SK-N-SH treated with all-trans-retinoic acid at 6 μM for 48 hours (cell line): ENCODE data around the gene KPNA5.

ENCODE experiments used
- ISL1 ChIP-seq: fragments of 250-450 bp; sonication (Bioruptor Pico); IDR thresholded peaks from 2 replicates; pipeline ENCODE4 v2.1.2; 2022; ENCODE audit warnings: mild to moderate bottlenecking, moderate library complexity
- TOX ChIP-seq: fragments of 250-450 bp; sonication (Bioruptor Pico); IDR thresholded peaks from 2 replicates; pipeline ENCODE4 v1.8.0; 2021; ENCODE audit warnings: mild to moderate bottlenecking, moderate library complexity, borderline replicate concordance
- TF ChIP-seq, protein P1 (sequence below): fragments of 250-450 bp; sonication (Bioruptor Pico); IDR thresholded peaks from 2 replicates; pipeline ENCODE4 v1.5.1; 2020; ENCODE audit warnings: low read depth, mild to moderate bottlenecking, moderate library complexity

DNA sequence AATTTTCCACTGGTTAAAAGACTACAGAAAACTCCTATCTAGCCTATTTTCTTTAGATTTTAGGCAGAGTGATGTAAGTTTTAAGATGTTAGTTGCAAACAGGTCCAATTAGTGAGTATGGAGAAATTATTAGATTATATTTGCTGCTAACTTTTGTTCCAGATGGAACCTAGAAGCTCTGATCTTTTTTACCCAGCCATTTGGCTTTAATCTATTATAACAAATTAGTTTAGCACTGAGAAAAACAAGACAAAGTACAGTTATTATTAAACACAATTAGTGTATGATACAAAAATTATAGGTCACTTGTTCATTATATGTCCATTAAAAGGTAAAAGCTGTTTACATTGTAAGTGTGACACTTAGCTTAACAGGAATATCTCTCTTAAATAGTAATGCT lies 82.0 kb downstream of the KPNA5 start:
- TF ChIP-seq, protein P1, sequence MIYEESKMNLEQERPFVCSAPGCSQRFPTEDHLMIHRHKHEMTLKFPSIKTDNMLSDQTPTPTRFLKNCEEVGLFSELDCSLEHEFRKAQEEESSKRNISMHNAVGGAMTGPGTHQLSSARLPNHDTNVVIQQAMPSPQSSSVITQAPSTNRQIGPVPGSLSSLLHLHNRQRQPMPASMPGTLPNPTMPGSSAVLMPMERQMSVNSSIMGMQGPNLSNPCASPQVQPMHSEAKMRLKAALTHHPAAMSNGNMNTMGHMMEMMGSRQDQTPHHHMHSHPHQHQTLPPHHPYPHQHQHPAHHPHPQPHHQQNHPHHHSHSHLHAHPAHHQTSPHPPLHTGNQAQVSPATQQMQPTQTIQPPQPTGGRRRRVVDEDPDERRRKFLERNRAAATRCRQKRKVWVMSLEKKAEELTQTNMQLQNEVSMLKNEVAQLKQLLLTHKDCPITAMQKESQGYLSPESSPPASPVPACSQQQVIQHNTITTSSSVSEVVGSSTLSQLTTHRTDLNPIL = no peak
- TF ChIP-seq ISL1 (CRISPR knock-in tag) (no peak), TOX (CRISPR knock-in tag) (no peak)
